NAMALWA (cell line): ENCODE measurements around the gene ATP6V0E2.
"Not testable (repeated sequence)": the region's sequence is repeated elsewhere in the genome, so short reads cannot be mapped to it uniquely, and the experiment has no call there.

Experiments used
- DNase-seq: peaks from one replicate; pipeline ENCODE4 v3.0.0-alpha.2; 2015; ENCODE audit warnings: low spot score

Gene ATP6V0E2

DNA sequence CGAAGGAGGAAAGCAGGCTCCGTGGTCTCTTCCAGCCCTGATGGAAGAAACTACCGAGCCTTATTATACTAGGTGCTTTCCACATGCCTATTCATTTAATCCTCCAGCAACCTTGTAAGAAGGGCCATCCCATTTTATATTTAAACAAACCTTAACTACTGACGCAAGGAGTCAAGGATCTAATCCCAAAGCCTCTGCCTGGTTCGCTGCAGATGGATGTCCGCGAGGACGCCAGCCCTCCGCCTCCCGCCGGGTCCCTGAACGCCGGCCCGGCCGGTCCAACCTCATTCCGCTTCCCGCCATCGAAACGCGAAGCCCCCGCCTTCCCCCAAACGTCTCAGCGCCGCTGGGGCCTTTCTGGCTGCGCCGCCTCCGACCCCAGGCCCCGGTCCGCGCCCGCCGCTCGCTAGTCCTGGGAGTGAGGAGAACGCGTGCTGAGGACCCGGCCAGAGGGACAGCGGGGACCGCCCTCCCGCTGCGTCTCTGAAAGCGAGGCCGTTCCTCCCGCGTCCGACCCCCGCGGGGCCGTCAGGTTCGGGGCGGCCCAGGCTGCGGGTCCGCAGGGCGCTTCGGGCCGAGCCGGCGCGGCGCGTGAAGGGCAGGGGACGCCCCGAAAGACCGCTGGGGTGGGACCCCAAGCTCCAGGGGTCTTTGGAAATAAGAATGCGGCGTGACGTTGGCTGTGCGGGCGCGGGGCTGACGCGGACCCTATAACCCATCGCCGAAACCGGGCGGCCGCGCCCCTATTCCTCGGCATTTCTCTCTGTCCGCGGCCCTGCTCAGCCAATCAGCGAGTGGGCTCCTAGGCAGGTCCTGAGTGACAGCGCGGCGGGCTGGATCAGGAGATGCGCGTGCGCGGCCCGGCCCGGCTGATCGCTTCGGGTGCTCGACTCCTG is at the start of gene ATP6V0E2:
TSS of gene ATP6V0E2 (plus strand) at position 896 of the 896 bp plus-strand sequence. CDS start 97 bp downstream, outside the sequence.
- peak; percentile 97 for DNase-seq

DNA sequence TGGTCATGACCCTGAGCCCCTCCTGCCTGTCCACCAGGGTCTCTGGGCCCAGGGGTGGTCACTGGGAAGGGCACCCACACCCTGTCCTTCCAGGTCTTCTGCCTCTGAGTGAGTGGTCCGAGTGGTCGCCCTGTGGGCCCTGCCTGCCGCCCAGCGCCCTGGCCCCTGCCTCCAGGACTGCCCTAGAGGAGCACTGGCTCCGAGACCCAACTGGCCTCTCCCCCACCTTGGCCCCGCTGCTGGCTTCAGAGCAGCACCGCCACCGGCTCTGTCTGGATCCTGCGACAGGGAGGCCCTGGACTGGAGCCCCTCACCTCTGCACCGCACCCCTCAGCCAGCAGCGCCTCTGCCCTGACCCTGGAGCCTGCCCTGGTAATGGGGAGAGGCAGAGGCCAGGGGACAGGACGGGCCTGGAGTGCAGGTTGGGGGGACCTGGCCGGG is 49.4 kb upstream of the ATP6V0E2 start:
- DNase-seq = no peak

DNA sequence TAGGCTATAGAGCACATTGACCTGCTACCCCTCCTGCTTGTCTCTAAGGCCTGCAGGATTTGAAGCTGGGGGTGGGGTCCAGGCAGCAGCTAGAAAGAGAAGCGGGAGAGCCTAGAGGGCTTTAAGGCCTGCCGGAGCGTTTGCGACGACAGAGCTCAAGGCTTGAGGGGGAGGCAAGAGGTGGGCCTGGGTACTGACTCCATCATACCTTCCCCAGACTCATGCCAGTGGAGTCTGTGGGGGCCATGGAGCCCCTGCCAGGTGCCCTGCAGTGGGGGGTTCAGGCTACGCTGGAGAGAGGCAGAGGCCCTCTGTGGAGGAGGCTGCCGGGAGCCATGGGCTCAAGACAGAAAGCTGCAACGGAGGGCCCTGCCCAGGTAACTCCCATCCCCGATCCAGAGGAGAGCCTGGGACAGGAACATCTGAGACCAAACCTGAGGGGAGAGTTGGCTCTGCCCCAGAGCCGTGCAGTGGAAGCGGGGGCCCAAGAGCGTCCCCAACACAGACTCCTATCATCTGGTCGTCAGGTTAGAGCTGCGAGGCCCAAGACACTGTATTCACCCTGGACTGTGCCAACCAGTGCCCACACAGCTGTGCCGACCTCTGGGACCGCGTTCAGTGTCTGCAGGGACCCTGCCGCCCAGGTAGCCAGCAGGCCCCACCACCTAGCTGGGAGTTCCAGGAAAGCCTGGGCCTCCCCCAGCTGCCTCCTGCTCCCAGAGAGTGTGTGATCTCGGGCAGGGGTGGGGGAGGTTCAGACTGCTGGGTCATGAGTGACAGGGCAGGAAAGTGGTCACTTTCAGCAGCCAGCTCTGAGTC is 48.8 kb upstream of the ATP6V0E2 start:
- no peak for DNase-seq

DNA sequence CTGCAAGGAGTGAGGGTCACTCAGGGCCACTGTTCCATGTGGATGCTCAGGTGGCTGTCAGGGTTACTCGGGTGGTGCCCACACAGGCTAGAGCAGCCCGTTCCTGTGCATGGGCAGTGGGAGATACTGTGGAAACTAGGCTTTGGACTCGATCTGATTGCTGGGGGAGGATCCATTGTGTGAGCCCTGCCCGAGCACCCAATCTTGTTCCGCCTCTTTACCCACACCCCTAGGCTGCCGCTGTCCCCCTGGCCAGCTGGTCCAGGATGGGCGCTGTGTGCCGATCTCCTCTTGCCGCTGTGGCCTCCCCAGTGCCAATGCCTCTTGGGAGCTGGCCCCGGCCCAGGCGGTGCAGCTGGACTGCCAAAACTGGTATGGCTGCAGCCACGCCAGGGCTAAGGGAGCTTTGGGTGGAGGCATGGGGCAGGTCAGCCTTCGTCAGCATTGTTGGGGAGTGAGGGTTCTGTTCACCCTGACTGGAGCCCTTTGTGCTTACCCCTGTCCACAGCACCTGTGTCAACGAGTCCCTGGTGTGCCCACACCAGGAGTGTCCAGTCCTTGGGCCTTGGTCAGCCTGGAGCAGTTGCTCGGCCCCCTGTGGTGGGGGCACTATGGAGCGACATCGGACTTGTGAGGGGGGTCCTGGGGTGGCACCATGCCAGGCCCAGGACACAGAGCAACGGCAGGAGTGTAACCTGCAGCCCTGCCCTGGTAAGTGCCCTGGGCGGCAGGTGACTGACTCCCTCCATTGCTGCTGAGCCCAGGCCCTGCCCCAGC is 48.0 kb upstream of the ATP6V0E2 start:
- no peak for DNase-seq

DNA sequence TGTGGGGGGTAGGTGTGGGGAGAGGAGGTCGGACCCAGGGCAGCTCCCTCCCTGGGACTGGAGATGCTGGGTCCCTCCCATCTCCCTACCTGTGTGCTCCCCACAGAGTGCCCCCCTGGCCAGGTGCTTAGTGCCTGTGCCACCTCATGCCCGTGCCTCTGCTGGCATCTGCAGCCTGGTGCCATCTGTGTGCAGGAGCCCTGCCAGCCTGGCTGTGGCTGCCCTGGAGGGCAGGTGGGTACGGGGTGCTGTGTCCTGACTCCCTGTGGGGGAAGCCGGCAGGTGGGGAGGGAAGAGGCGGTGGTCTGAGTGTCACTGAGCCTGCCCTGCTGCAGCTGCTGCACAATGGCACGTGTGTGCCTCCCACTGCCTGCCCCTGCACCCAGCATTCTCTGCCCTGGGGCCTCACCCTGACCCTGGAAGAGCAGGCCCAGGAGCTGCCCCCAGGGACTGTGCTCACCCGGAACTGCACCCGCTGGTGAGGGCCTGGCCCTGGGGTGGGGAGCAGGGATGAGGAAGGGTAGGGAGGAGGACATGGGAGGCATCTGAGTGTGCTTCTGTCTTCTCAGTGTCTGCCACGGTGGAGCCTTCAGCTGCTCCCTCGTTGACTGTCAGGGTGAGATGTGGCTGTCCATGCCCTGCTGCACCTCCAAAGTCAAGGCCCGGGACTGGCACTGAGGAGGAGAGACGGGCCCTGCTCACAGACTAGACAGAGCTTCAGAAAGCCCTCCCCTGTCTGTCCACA is 47.3 kb upstream of the ATP6V0E2 start:
- DNase-seq = no peak

DNA sequence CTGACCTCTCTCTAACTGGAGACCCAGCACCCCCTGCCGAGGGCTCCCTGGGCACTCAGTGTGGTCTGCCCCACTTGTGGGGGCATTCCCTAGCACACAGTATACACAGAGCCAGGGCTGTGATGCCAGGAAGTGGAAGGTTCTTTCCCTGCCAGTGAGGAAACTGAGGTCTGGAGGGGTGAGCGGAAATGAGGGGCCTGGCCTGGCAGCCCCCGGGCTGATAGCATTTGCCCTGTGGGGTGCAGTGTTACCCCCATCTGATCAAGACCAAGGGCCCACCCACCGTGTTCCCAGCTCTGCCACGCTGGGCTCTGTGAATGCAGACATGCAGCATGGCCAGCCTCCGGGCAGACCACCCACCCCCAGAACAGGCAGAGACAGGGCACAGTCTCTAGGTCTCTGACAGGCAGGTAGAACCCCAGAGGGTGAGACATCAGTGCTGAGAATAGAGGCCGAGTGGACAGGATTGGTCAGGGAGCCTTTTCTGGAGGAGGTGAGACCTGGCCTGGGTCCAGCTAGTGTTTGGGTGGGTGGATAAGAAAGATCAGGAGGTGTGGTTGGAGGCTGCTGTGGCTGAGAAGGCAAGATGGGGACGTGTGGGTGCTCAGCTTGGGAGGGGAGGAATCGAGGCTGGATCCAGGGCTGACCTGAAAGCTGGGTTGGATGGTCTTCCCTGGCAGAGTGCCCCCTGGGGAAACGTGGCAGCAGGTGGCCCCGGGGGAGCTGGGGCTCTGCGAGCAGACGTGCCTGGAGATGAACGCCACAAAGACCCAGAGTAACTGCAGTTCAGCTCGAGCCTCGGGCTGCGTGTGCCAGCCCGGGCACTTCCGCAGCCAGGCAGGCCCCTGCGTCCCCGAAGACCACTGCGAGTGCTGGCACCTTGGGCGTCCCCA is 46.4 kb upstream of the ATP6V0E2 start:
- DNase-seq = no peak

DNA sequence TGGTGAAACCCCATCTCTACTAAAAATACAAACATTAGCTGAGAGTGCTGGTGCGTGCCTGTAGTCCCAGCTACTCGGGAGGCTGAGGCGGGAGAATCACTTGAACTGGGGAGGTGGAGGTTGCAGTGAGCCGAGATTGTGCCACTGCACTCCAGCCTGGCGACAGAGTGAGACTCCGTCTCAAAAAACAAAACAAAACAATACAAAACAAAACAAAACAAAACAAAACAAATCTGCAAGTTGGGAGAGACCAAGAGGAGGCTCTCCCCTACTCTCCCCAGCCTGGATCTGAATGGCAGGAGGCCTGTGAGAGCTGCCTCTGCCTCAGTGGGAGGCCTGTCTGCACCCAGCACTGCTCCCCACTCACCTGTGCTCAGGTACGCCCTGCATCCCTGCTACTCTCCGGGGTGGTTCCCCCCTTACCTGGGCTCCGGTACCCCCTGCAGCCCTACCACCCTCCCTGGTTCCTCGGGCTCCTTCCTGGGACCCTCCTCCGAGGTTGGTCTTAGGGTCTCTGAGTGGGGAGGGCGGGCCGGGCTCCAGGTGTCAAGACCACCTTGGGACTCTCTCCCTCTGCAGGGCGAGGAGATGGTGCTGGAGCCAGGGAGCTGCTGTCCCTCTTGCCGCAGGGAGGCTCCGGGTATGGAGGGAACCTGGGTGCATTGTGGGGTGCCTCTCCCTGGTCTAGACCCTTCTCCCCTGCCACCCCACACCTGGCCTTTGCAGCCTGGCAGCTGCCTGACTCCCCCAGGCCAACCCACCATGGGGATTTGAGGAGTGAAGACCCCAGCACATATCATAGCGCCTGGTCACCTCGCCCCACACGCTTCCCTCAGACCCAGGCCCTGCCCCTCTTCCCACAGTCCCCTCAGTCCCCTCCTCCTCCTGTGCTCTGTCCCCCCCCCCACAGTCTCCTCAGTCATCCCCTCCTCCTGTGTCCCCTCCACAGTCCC is 45.1 kb upstream of the ATP6V0E2 start:
- no peak for DNase-seq

DNA sequence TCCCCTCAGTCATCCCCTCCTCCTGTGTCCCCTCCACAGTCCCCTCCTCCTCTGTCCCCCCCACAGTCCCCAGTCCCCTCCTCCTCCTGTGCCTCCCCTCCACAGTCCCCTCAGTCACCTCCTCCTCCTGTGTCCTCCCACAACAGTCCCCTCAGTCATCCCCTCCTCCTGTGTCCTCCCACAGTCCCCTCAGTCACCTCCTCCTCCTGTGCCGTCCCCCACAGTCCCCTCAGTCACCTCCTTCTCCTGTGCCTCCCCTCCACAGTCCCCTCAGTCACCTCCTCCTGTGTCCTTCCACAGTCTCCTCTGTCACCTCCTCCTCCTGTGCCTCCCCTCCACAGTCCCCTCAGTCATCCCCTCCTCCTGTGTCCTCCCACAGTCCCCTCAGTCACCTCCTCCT is 43.2 kb upstream of the ATP6V0E2 start:
- DNase-seq = not testable (repeated sequence)

DNA sequence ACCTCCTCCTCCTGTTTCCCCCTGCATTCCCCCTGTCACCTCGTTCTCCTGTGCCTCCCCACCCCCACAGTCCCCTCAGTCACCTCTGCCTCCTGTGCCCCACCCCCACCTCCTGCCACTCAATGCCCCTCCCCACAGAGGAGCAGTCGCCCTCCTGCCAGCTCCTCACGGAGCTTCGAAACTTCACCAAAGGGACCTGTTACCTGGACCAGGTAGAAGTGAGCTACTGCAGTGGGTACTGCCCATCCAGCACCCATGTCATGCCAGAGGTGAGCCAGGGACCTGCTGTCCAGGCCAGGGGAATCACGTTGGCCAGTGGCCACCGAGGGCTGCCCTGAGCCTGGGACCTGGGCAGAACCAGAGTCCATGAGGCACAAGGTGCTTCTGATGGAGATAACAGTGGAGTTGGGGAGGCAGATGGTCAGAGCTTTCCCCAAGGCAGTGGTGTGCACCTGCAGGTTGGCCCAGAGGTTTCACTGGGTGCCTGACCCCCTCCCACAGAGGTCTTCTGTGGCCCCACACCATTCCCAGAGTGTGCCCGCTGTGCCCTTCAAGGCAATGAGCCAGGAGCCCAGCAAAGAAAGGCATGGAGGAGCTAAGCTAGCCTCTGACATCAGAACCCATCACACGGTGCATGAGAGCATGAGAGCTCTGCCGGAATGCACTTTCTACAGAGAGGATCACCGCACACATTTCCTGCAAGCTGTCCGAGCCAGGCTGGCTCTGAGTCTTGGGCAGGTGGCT is 42.6 kb upstream of the ATP6V0E2 start:
- DNase-seq = no peak

DNA sequence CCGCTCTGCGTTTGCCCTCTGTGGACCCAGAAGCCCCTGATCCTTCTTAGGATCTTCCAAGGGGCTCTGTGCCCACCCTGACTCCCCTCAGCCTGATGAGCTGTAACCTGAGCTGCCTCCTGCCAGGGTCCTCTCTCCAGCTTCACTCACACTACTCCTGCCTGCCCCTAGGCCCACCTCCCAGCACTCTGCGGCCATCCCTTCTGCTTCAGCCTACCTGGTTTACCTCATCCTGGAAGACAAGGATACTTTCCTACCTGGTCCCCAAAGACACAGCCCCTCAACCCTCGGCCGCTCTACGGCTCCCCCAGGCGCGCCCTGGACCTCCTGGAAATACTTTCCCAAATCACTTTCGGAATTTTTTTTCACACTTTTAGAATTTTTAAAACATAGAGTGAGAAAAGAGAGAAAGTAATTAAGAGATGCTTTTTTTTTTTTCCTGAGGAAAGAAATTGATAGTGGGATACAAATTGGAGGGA is 42.0 kb upstream of the ATP6V0E2 start:
- DNase-seq = no peak

DNA sequence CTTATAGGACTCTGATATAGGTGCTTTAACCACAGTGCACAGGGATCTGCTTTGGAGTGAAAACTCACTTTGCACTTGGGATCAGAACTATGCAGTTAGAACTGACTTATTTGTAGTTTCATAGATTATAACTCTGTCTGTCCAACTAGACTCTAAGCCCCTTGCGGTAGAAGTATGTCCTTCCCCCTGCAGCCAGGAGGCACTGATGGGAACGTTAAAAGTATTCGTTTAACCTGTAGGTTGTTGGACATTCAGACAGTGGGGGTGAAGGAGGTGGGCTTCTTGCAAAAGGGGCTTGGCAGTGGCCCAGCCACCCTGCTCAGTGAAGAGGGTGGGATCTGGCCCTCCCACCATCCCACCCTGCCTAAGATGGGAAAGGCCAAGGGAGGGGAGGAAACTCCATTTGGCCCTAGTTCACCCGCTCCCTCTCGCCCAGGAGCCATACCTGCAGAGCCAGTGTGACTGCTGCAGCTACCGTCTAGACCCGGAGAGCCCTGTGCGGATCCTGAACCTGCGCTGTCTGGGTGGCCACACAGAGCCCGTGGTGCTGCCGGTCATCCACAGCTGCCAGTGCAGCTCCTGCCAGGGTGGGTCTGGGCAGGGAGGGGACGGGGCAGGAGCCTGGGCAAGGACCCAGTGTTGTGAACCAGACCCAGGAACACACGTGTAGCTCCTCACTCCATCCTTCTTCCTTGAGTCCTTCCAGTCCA is 41.3 kb upstream of the ATP6V0E2 start:
- DNase-seq = no peak

DNA sequence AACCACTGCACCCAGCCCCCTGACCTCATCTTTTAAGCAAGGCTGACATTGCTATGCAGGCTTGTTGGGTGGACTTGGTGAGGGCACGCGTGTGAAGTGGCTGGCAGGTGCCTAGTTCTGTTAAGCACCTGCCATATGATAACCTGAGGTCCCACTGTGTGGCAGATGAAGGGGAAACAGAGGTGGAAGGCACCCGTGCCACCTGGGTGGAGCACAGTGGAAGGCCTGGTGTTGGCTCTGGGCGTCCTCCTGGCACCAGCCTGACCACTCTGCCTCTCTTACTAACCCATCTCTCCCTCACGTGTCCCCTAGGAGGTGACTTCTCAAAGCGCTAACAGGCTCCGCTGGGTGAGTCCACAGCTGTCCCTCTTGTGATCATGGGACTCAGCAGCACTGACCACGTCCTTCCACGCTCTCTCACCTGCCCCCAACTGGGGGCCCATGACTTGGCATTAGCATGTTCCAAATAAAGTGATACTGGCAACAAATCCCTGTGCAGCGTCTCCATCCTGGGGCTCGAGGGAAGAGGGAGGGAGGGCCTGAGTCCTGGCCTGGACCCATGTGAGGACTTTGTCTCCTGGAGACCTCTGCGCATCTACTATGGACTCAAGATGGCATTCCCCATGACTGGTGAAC is 40.2 kb upstream of the ATP6V0E2 start:
- DNase-seq = no peak

DNA sequence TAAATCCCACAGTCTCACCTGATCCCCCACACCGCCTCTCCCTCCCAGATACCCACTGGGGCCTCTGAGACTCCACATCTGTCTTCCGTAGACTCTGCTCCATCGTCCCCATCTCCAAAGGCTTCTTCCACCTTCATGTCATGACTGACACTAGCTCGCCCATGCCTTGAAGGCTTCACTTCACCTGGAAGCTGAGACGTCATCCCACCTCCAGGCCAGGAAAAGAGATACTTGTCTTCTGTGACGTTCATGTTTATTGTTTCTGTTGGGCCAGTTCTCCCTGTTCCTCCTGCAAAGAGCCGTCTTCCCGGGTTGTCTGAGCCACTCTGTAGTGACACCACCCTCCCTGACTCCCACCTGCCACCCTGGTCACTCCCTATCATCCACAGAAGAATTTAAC is 39.2 kb upstream of the ATP6V0E2 start:
- no peak for DNase-seq

DNA sequence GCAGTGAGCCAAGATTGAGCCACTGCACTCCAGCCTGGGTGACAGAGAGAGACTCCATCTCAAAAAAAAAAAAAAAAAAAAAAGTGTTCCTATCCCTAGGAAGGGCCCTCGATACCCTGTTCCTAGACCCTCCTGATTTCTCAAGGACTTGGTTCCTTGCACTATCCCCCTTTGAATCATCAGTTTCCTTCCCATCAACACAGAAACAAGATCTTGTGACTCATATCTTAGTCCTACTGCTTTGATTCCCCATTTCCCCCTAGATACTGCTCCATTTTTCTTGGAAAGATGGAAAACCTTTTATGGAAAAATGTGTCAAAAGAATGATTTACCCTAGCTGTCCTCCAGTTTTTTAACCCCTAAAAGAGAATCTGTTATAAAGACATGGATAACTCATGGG is 37.3 kb upstream of the ATP6V0E2 start:
- DNase-seq = no peak

DNA sequence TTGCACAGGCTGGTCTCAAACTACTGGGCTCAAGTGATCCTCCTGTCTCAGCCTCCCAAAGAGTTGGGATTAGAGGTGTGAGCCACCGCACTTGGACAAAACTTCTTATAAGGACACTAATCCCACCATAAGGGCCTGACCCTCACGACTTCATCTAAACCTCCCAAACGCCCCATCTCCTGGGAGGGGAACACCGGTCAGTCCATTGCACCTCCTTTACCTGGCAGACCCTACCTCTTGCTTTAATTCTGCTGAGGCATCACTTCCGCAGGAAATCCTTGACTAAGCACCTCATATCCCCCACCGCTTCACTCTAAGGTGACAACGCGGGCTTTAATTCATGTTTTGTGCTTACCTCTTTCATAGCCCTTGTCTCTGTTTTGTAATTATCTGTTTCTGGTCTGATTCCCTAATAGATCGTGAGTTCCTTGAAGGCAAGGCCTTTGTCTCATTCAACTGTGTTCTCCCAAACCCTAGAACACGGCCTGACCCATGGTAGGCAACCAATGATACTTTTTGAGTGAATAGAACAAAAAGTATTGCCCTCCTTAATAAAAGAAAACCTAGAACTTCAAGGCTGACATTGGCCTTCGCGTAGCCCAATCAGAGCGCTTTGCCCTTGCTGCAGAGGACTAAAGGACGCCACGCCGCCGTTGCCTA is 36.1 kb upstream of the ATP6V0E2 start:
- no peak for DNase-seq

DNA sequence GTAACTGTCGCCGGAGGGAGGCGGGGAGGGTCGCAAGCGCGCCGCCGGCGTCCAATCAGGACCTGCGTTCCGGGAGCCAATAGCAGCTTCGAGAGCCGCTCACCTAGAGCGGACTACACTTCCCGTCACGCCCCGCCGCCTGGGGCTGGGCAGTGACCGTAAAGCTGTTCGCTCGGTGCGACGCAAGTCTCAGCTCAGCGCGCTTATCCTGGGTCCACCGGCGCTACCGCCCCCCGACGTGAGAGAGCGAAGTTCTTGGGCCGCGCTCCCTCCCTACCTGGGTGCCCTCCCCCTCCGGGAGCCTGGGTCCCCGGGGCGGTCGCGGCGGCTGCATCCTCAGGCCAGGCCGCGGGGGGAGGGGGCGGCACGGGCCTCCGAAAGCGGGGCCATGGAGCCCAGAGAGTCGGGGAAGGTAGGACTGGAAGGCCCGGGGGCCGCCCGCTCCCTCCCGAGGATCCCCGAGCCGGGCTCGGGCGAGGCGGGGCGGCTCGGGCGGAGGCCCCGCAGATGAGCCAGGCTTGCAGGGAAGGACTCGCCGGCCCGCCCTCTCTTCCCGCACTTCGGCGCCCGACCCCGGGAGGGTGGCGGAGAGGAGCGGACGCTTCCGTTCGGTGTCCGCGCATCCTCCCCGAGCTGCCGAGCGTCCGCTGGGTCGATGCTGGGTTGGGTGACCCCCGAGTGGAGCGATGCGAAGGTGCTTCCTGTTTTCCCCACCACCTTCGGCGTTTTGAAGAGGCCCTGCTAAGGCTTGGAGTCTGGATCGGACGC is 35.4 kb upstream of the ATP6V0E2 start, which contains the start of gene ZNF862:
TSS of gene ZNF862 (plus strand) at position 152 of the 768 bp plus-strand sequence. CDS start at position 389, 237 bp downstream.
- peak; percentile 99 for DNase-seq
